ENCODE measurements around the gene DRGX.

Gene DRGX

DNA sequence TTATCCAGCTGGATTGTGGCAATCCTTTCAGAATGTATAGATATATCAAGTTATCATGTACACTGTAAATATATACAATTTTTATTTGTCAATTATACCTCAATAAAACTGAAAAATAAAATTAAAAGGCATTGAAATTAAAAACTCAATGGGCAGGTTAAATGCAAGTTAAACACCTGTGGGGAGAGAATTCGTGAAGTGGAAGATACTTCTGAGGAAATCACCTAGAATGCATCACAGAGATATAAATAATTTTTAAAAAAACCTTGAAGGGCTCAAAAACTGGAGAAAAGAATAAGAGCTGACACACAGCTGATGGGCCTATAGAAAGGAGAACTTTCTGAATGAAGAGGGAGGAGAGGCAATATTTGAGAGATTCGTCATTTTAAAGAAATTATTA is 37.2 kb upstream of the DRGX start:
- no peak for DNase-seq (ENCODE audit: low read depth, low spot score)
- TF ChIP-seq, protein P1, sequence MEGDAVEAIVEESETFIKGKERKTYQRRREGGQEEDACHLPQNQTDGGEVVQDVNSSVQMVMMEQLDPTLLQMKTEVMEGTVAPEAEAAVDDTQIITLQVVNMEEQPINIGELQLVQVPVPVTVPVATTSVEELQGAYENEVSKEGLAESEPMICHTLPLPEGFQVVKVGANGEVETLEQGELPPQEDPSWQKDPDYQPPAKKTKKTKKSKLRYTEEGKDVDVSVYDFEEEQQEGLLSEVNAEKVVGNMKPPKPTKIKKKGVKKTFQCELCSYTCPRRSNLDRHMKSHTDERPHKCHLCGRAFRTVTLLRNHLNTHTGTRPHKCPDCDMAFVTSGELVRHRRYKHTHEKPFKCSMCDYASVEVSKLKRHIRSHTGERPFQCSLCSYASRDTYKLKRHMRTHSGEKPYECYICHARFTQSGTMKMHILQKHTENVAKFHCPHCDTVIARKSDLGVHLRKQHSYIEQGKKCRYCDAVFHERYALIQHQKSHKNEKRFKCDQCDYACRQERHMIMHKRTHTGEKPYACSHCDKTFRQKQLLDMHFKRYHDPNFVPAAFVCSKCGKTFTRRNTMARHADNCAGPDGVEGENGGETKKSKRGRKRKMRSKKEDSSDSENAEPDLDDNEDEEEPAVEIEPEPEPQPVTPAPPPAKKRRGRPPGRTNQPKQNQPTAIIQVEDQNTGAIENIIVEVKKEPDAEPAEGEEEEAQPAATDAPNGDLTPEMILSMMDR (IDR thresholded peaks at IDR 0.05; ENCODE audit: insufficient read depth, low read length, missing control alignments), result no peak
- ChIA-PET CTCF (interaction anchor here (1.0 kb wide), 1 partner anchor 25 kb away, joined by 3 read pairs; no protein-coding TSS in a partner anchor), POLR2A (no interaction called here)
- H3K4me3 ChIP-seq (ENCODE audit: low read depth, low read length), result no peak overlapping the region

DNA sequence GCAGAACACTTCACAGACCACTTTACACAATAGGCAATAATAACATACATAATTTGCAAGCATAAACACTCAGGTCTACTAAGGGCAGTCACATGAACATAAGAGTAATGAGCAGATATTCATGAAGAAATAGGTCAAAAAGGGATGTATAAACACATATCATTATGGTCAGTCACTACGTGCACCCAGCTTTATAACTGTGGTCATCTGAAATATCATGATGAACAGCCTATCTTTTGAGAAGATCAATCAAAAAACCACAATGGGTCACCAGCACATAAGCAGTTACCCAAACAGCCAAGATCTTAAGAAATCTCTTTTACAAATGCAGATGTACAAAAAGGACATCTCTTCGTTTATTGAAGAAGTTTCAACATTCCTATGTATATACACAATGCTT is 35.5 kb upstream of the DRGX start:
- POLR2A ChIA-PET, result no interaction called here
- no peak for DNase-seq (ENCODE audit: low read depth, low spot score)
- CTCF ChIA-PET, result no interaction called here

DNA sequence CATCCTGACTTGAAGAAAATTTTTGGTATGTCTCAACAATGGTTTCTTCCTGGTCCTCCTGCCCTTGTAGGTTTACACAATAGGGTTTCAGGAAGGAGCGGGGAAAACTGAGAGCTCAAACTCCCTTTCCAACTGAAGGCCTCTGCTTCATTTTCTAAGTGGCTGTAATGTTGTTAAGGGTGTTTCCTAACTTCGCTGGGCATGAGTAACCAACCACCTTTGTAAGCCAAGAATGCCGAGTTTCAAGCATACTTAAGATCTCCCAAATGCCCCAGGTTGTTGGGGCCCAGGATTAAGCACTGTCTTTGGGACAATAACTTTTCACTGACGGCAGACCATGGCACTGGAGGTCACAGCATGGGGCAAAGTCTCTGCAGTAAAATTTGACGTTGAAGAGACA is 33.6 kb upstream of the DRGX start:
- POLR2A ChIA-PET, result no interaction called here
- no peak for DNase-seq (ENCODE audit: low read depth, low spot score)
- no peak overlapping the region for H3K4me3 ChIP-seq (ENCODE audit: low read depth, low read length)
- CTCF ChIA-PET, result interaction anchor here (0.8 to 1.2 kb wide), 3 partner anchors 18 to 163 kb away, joined by 3 read pairs; no protein-coding TSS in a partner anchor
- TF ChIP-seq, protein P1 (IDR thresholded peaks at IDR 0.05; ENCODE audit: insufficient read depth, low read length, missing control alignments), result no peak

More for the DNA sequence above, 35.5 kb upstream of the DRGX start:
- H3K4me3 ChIP-seq (ENCODE audit: low read depth, low read length), result no peak overlapping the region
- TF ChIP-seq, protein P1 (IDR thresholded peaks at IDR 0.05; ENCODE audit: insufficient read depth, low read length, missing control alignments), result no peak

DNA sequence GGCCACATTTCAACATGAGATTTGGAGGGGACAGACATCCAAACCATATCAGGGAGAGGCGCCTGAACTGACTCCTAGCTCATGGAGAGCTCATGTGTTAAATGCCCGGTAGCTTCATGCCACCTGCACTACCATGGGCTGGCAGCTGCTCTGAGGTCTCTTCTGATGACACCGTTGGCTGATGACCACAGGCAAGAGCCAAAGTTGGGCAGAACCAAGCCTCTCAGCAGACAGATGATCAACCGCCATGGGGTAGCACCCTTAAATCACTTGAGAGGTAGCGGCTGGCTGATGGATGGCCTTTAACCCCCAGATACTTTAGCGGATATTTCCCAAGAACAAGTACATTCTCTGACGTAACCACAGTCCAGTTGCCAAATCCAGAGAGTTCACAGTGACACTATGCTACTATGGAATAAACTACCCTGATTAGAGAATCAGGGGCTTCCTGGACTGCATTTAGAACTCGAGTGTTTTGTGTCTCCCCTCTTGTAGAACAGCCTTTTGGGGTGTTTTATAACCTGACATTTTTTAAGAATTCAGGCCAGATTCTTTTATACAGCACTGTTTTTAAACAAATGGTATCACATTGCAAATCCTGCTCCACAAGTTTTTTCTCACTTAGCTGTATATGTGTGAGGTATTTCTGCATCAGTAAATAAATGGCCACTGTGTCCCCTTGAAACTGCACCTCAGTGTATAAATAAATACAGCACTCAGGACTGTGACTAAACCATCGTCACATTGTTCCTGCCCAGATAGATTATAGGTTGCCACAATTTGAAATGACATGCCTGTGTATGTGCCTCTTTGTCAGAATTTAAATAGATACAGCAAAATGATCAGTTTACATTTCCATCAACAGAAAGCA is 30.8 kb upstream of the DRGX start:
- DNase-seq (ENCODE audit: low read depth, low spot score), result no peak
- no peak overlapping the region for H3K4me3 ChIP-seq (ENCODE audit: low read depth, low read length)
- TF ChIP-seq, protein P1 (IDR thresholded peaks at IDR 0.05; ENCODE audit: insufficient read depth, low read length, missing control alignments), result no peak
- CTCF ChIA-PET, result interaction anchor here (0.9 kb wide), 1 partner anchor 19 kb away, joined by 3 read pairs; no protein-coding TSS in a partner anchor
- POLR2A ChIA-PET, result interaction anchor here (0.7 kb wide), 1 partner anchor 15 kb away, joined by 3 read pairs; no protein-coding TSS in a partner anchor

DNA sequence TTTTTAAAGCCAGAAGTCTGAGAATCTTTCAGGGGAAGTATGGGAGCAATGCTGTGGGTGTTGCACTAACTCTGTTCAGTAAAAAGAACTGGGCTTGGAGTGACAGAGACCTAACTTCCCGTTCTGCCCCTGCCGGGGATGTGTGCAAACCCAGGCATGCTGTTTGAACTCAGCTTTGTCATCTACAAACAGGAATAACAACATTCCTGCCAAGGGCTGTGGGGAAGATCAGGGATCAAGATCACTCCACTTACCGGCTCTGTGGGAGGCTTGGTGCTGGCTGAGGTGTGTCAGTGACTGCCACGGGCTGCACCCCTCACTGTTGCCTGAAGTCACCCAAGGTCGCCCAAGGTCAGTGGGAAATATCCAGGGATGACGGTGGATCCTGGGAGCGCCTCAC is 23.1 kb upstream of the DRGX start:
- POLR2A ChIA-PET, result no interaction called here
- TF ChIP-seq, protein P1 (IDR thresholded peaks at IDR 0.05; ENCODE audit: insufficient read depth, low read length, missing control alignments), result no peak
- CTCF ChIA-PET, result interaction anchor here (0.8 to 3.1 kb wide), 2 partner anchors 10 to 11 kb away, joined by 3 to 13 read pairs; no protein-coding TSS in a partner anchor
- H3K4me3 ChIP-seq (ENCODE audit: low read depth, low read length), result no peak overlapping the region
- no peak for DNase-seq (ENCODE audit: low read depth, low spot score)

DNA sequence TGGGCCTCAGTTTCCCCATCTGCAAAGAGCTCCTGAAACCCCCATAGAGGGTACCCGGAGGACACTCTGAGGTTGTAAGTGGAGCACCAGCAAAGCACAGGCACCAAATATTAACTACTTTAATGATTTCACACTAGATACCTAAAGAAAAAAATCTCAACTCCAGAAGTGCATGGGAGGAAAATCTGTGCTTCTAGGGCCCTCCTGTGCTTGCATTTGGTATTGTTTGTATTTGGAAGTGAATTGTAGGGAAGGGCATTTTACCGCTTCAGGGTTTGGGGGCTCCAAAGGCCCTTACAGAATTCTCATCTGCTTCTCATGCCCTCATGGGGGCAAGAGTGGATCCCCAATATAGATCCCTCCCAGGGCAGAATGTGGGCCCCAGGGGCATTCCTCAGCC is 22.4 kb upstream of the DRGX start:
- no peak overlapping the region for H3K4me3 ChIP-seq (ENCODE audit: low read depth, low read length)
- POLR2A ChIA-PET, result no interaction called here
- CTCF ChIA-PET, result interaction anchor here (0.8 to 3.1 kb wide), 2 partner anchors 9 to 11 kb away, joined by 3 to 13 read pairs; no protein-coding TSS in a partner anchor
- TF ChIP-seq, protein P1 (IDR thresholded peaks at IDR 0.05; ENCODE audit: insufficient read depth, low read length, missing control alignments), result no peak
- DNase-seq (ENCODE audit: low read depth, low spot score), result no peak
